K562 (cell line): Measurements from ENCODE around the gene PACS1. TPM values are rescaled to one million over a fixed set of nuclear protein-coding genes. Genes with fewer than 3 reads are reported as not detected.
A peak's percentile ranks its signal among the peaks of the same experiment; 100 is the strongest.

ENCODE experiments used
- BHLHE40 ChIP-seq: IDR thresholded peaks from 2 replicates; pipeline ENCODE4 v1.6.1; 2011; ENCODE audit warnings: low read length, improper control_type of control experiment
- CHD7 ChIP-seq: fragments of 200-600 bp; sonication (generic); IDR thresholded peaks from one replicate; pipeline ENCODE4 v1.6.1; 2012; ENCODE audit warnings: mild to moderate bottlenecking, low read depth, low read length, inconsistent platforms
- LCOR ChIP-seq: sonication (generic); formaldehyde crosslinking; IDR thresholded peaks from 2 replicates; pipeline ENCODE4 v1.8.0; 2022; ENCODE audit warnings: mild to moderate bottlenecking, missing genetic modification reagents
- MEIS2 ChIP-seq: fragments of 450-650 bp; IDR thresholded peaks from 2 replicates; pipeline ENCODE4 v1.6.1; 2014; ENCODE audit warnings: mild to moderate bottlenecking; ENCODE audit not compliant: partially characterized antibody
- PHF20 ChIP-seq: fragments of 450-650 bp; IDR thresholded peaks from 2 replicates; pipeline ENCODE4 v1.6.1; 2018; ENCODE audit not compliant: partially characterized antibody
- SRSF3 ChIP-seq: fragments of 200-400 bp; formaldehyde crosslinking; IDR thresholded peaks from 2 replicates; pipeline ENCODE4 v1.6.1; 2016; ENCODE audit warnings: mild to moderate bottlenecking, low read length, moderate library complexity; ENCODE audit not compliant: insufficient read depth
- STAG1 ChIP-seq: sonication (generic); formaldehyde crosslinking; IDR thresholded peaks from 2 replicates; pipeline ENCODE4 v1.5.0; 2020; ENCODE audit warnings: missing genetic modification reagents, borderline replicate concordance
- TARDBP ChIP-seq: fragments of 450-650 bp; IDR thresholded peaks from 2 replicates; pipeline ENCODE4 v1.6.1; 2016
- YY1 ChIP-seq, 3 experiments: IDR thresholded peaks; 2 replicates each; pipeline ENCODE4 v1.6.1; 2011; ENCODE audit warnings: low read length in 2 of 3, mild to moderate bottlenecking in 2 of 3, moderate library complexity in 2 of 3, borderline replicate concordance in 1 of 3, control low read depth in 1 of 3, low read depth in 1 of 3; ENCODE audit not compliant: insufficient read depth in 3 of 3, insufficient replicate concordance in 2 of 3, control insufficient read depth in 1 of 3, insufficient read length in 1 of 3; ENCODE audit errors: extremely low read depth in 1 of 3
- ZBTB1 ChIP-seq: sonication (generic); formaldehyde crosslinking; IDR thresholded peaks from 2 replicates; pipeline ENCODE4 v1.8.1; 2023; ENCODE audit warnings: missing genetic modification reagents, low read depth, mild to moderate bottlenecking, borderline replicate concordance
- ZC3H8 ChIP-seq: fragments of 450-650 bp; IDR thresholded peaks from 2 replicates; pipeline ENCODE4 v1.6.1; 2017
- ZNF384 ChIP-seq: IDR thresholded peaks from 2 replicates; pipeline ENCODE4 v1.6.1; 2012; ENCODE audit warnings: low read depth, low read length, improper control_type of control experiment
- polyA plus RNA-seq, 8 experiments: library from polyadenylated mRNA; depleted of rRNA in 4 of 8; stranded (reverse) in 5 of 8; unstranded in 3 of 8; fragments of >200 nt; fragmentation: Nextera tagmentation in 2 of 8; fragmentation: Illumina TruSeq in 1 of 8; extraction: Ambion mirVana in 2 of 8; extraction: Trizol in 1 of 8; gene quantifications; 2 replicates each; pipeline versions ENCODE4 v1.2.1 to v1.2.3, GENCODE V29; 2011 to 2014; ENCODE audit warnings: inconsistent platforms in 1 of 8, missing spikeins in 1 of 8
- total RNA-seq, 7 experiments: library from RNA; depleted of rRNA in 6 of 7; stranded (reverse); fragments of >200 nt in 6 of 7; fragmentation: Illumina TruSeq in 2 of 7; extraction: Trizol in 2 of 7; gene quantifications; 2 replicates each; pipeline versions ENCODE4 v1.2.1 to v1.2.3, GENCODE V29; 2011 to 2021; ENCODE audit warnings: low replicate concordance in 1 of 7
- TF ChIP-seq, protein P1 (sequence below): sonication (generic); formaldehyde crosslinking; IDR thresholded peaks from 2 replicates; pipeline ENCODE4 v1.4.0; 2020; ENCODE audit warnings: mild to moderate bottlenecking, missing genetic modification reagents

PACS1 gene
- total and polyA plus RNA-seq, 9 of the 15 experiments (the other 6 are each of a cell fraction or from before 2014, with no cell fraction given) = 0.34 to 28.1 (median 8.5) TPM

DNA sequence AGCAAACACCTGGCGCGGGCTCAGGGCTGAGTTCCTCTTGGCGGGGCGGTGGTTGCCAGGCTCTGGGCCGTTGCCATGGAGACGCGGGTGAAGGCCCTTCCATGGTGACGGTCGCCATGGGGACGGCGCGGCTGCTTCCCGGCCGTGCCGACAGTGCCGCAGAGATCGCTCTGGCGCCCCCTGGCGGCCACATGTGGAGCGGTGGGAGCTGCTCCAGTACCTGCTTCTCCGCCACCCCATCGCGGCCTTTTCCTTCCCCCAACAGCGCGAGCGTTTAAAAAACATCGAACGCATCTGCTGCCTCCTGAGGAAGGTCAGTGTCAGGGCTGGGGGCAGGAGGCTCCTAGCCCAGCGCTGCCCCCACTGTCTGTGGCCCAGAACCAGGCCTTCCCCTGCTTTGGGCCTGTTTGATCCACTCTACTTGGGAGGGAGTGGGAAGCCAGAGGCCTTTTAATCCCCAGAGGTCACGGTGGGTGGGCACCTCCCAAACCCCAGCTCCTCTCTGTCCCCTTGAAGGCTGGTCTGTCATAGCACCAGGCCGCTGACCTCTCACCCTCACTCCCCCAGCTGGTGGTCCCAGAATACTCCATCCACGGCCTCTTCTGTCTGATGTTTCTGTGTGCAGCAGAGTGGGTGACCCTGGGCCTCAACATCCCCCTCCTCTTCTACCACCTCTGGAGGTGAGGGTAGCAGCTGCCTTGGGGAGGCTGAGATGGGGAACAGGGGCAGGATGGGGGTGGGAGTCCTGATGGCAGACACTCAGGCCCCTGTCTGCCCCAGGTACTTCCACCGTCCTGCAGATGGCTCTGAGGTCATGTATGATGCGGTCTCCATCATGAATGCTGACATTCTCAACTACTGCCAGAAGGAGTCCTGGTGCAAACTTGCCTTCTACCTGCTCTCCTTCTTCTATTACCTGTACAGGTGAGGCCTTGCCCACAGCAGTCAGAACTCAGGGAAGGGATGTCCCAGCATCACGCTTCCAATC is 212.7 kb downstream of the PACS1 start (continued):
- TF ChIP-seq CHD7 (peak; percentile 48), ZC3H8 (no peak), SRSF3 (no peak), PHF20 (no peak), STAG1 (CRISPR knock-in tag) (peak; percentile 8; the same call in 1 of the 2 replicates), YY1 (IDR thresholded peaks at IDR 0.05; ENCODE audit: borderline replicate concordance in 1 of 3, control insufficient read depth in 1 of 3, extremely low read depth in 1 of 3, insufficient read depth in 3 of 3, insufficient read length in 1 of 3, insufficient replicate concordance in 2 of 3, low read depth in 1 of 3, low read length in 2 of 3) (peak in 2 of 3 experiments; percentile 28 to 76), ZNF384 (0 out of 2 replicates have a peak, but pooled peaks have one; percentile 30), BHLHE40 (peak; percentile 69), LCOR (CRISPR knock-in tag) (peak; percentile 65; the same call in 1 of the 2 replicates), MEIS2 (no peak), TARDBP (0 out of 2 replicates have a peak, but pooled peaks have one; percentile 42), ZBTB1 (CRISPR knock-in tag) (peak; percentile 19; the same call in 1 of the 2 replicates)
- TF ChIP-seq, protein P1, sequence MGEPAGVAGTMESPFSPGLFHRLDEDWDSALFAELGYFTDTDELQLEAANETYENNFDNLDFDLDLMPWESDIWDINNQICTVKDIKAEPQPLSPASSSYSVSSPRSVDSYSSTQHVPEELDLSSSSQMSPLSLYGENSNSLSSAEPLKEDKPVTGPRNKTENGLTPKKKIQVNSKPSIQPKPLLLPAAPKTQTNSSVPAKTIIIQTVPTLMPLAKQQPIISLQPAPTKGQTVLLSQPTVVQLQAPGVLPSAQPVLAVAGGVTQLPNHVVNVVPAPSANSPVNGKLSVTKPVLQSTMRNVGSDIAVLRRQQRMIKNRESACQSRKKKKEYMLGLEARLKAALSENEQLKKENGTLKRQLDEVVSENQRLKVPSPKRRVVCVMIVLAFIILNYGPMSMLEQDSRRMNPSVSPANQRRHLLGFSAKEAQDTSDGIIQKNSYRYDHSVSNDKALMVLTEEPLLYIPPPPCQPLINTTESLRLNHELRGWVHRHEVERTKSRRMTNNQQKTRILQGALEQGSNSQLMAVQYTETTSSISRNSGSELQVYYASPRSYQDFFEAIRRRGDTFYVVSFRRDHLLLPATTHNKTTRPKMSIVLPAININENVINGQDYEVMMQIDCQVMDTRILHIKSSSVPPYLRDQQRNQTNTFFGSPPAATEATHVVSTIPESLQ = no peak
